GM12878 (cell line): Measurements from ENCODE around the gene CELF3. TPM values are rescaled to one million over a fixed set of nuclear protein-coding genes. Genes with fewer than 3 reads are reported as not detected.

ENCODE experiments used
- ATAC-seq: fragments of 200-7000 bp; cut with Tn5 transposase; 3 replicates; pipeline ENCODE4 v1.9.1; 2020; ENCODE audit warnings: mild to moderate bottlenecking, moderate library complexity
- BruUV-seq: library from RNA; stranded (reverse); fragments of 400-500 nt; replicated peaks from 2 replicates; lab custom pipeline; 2021; lab: Mats Ljungman, UMichigan
- CTCF ChIA-PET: fragments of 300-600 bp; sonication (Branson Sonifier 250); formaldehyde crosslinking; extraction: SDS; loops from one replicate; lab custom pipeline; 2021; ENCODE audit warnings: inconsistent platforms; lab: Yijun Ruan, JAX
- POLR2A ChIA-PET: fragments of 350-600 bp; formaldehyde crosslinking; extraction: SDS; loops from one replicate; lab custom pipeline; 2021; ENCODE audit warnings: inconsistent platforms; lab: Charles Lee
- RAD21 ChIA-PET: fragments of 300-600 bp; sonication (Branson Sonifier 250); formaldehyde crosslinking; loops from one replicate; lab custom pipeline; 2023; ENCODE audit warnings: antibody characterized with exemption; ENCODE audit not compliant: unreplicated experiment; lab: Charles Lee
- SMC1A ChIA-PET: fragments of 300-600 bp; sonication (Branson Sonifier 250); formaldehyde crosslinking; loops from one replicate; lab custom pipeline; 2023; ENCODE audit not compliant: unreplicated experiment, uncharacterized antibody; lab: Charles Lee
- DNase-seq: peaks from one replicate; pipeline ENCODE4 v3.0.0-alpha.2; 2011; ENCODE audit warnings: low read depth, low spot score
- FAIRE-seq: peaks from 3 replicates; lab custom pipeline; 2011; peaks lifted over from hg19 to GRCh38; lab: Jason Lieb, UNC
- H2AFZ ChIP-seq: 2 replicates; pipeline ENCODE4 v1.6.0; 2011; ENCODE audit warnings: low read depth, low read length, control low read depth; ENCODE audit not compliant: control insufficient read depth
- H3K27ac ChIP-seq: 2 replicates; pipeline ENCODE4 v1.5.1; 2011; ENCODE audit warnings: control low read depth; ENCODE audit not compliant: control insufficient read depth, insufficient read depth
- H3K27me3 ChIP-seq, 2 experiments: replicated peaks in 1 of 2; 2 replicates each; pipeline versions ENCODE4 v1.6.0 to v1.6.1; 2011; ENCODE audit warnings: low read length in 1 of 2; ENCODE audit not compliant: control insufficient read depth in 2 of 2, insufficient read depth in 2 of 2
- H3K36me3 ChIP-seq, 2 experiments: 2 replicates each; pipeline ENCODE4 v1.5.1; 2011; ENCODE audit warnings: low read length in 1 of 2; ENCODE audit not compliant: control insufficient read depth in 2 of 2, insufficient read depth in 2 of 2
- H3K4me1 ChIP-seq: 2 replicates; pipeline ENCODE4 v1.6.1; 2011; ENCODE audit warnings: mild to moderate bottlenecking, low read length, moderate library complexity, mixed read lengths; ENCODE audit not compliant: control insufficient read depth, insufficient read depth
- H3K4me2 ChIP-seq: 2 replicates; pipeline ENCODE4 v1.6.0; 2011; ENCODE audit warnings: control low read depth; ENCODE audit not compliant: control insufficient read depth, insufficient read depth
- H3K4me3 ChIP-seq: fragments of 200-600 bp; sonication (generic); 2 replicates; pipeline ENCODE4 v1.5.1; 2016
- H3K79me2 ChIP-seq: 2 replicates; pipeline ENCODE4 v1.6.0; 2011; ENCODE audit warnings: low read length; ENCODE audit not compliant: control insufficient read depth, insufficient read depth
- H3K9ac ChIP-seq: 2 replicates; pipeline ENCODE4 v1.8.0; 2011; ENCODE audit warnings: low read length, control low read depth, mixed read lengths; ENCODE audit not compliant: control insufficient read depth, insufficient read depth
- H3K9me3 ChIP-seq: replicated peaks from 3 replicates; pipeline ENCODE4 v1.5.1; 2011; ENCODE audit warnings: mild to moderate bottlenecking, low read length; ENCODE audit not compliant: control insufficient read depth, insufficient read depth
- H4K20me1 ChIP-seq: 2 replicates; pipeline ENCODE4 v1.6.0; 2011; ENCODE audit not compliant: control insufficient read depth, insufficient read depth
- ATF3 ChIP-seq: IDR thresholded peaks from 2 replicates; pipeline ENCODE4 v1.6.1; 2011; ENCODE audit warnings: low read depth, mild to moderate bottlenecking, low read length, moderate library complexity, borderline replicate concordance; ENCODE audit errors: extremely low read depth
- BACH1 ChIP-seq: fragments of 450-650 bp; IDR thresholded peaks from 2 replicates; pipeline ENCODE4 v1.6.1; 2017; ENCODE audit warnings: mild to moderate bottlenecking, borderline replicate concordance
- CBX5 ChIP-seq: sonication (generic); IDR thresholded peaks from 2 replicates; pipeline ENCODE4 v1.6.1; 2016; ENCODE audit warnings: low read depth, moderate library complexity, mild to moderate bottlenecking, inconsistent platforms
- FOS ChIP-seq: IDR thresholded peaks from 3 replicates; pipeline ENCODE4 v1.6.1; 2011; ENCODE audit warnings: borderline replicate concordance; ENCODE audit not compliant: insufficient read length; ENCODE audit errors: extremely low read depth
- LARP7 ChIP-seq: fragments of 450-650 bp; IDR thresholded peaks from 2 replicates; pipeline ENCODE4 v1.6.1; 2017; ENCODE audit warnings: mild to moderate bottlenecking
- MTA3 ChIP-seq: IDR thresholded peaks from 2 replicates; pipeline ENCODE4 v1.6.1; 2012; ENCODE audit warnings: low read length, inconsistent platforms, borderline replicate concordance
- SMC3 ChIP-seq: IDR thresholded peaks from 2 replicates; pipeline ENCODE4 v1.6.1; 2011; ENCODE audit warnings: low read length, improper control_type of control experiment, borderline replicate concordance
- ZZZ3 ChIP-seq: IDR thresholded peaks from 2 replicates; pipeline ENCODE4 v1.6.1; 2011; ENCODE audit warnings: low read depth; ENCODE audit not compliant: control insufficient read depth, insufficient read length
- WGBS: methylation state at CpG from one replicate; pipeline ENCODE4 v1.1.6; 2016; ENCODE audit warnings: low lambda C conversion rate; ENCODE audit not compliant: insufficient replicate concordance, insufficient coverage; ENCODE audit errors: missing lambda C conversion rate; 5-methylcytosine and 5-hydroxymethylcytosine counted together
- in situ Hi-C: fragments of 300-500 bp; cut with MboI; formaldehyde crosslinking; loops from 9 replicates; pipeline ENCODE4 v1.14.3; 2018; ENCODE audit warnings: mixed read lengths
- intact Hi-C: fragments of 100-400 bp; cut with micrococcal nuclease; formaldehyde crosslinking; loops from one replicate; pipeline ENCODE4 v1.14.2; 2022; ENCODE audit not compliant: unreplicated experiment
- polyA plus RNA-seq, 11 experiments: library from polyadenylated mRNA; depleted of rRNA in 4 of 11; unstranded in 6 of 11; stranded (reverse) in 5 of 11; fragments of >200 nt; fragmentation: Nextera tagmentation in 4 of 11; fragmentation: Illumina TruSeq in 1 of 11; extraction: Ambion mirVana in 4 of 11; extraction: Trizol in 1 of 11; gene quantifications; 1 replicate in 1 of 11; 2 replicates in 10 of 11; pipeline versions ENCODE4 v1.2.1 to v1.2.3, GENCODE V29; 2011 to 2016; ENCODE audit warnings: inconsistent platforms in 2 of 11, missing spikeins in 2 of 11, low read depth in 1 of 11
- small RNA-seq: library from RNA; depleted of rRNA; stranded (forward); fragments of <200 nt; gene quantifications from one replicate; pipeline ENCODE3, GENCODE V24; 2014
- total RNA-seq, 4 experiments: library from RNA; depleted of rRNA in 3 of 4; stranded (reverse); fragments of >200 nt in 3 of 4; fragmentation: Illumina TruSeq in 1 of 4; extraction: Trizol in 1 of 4; gene quantifications; 2 replicates each; pipeline versions ENCODE4 v1.2.1 to v1.2.3, GENCODE V29; 2013 to 2021

Gene CELF3
- total and polyA plus RNA-seq, 10 of the 15 experiments (the other 5 are each of a cell fraction or from before 2014, with no cell fraction given): 0.09 TPM; not detected in 9

GRCh38 chr1:151653397-151653796 is 63.2 kb downstream of the CELF3 start:
- WGBS: 100% methylated on average over 1 of the region's 1 CpG
- FAIRE-seq (no peak), ATAC-seq (no peak), DNase-seq (no peak)
- SMC1A ChIA-PET: no interaction called here
- Histone ChIP-seq H3K4me3 (no peak overlapping the region), H3K9me3 (no peaks in the 10 kb centered on the region), H3K4me1 (0 out of 2 replicates have a peak, but pooled peaks cover 3% of the 10 kb centered on the region), H2AFZ (no peak overlapping the region), H3K4me2 (no peak overlapping the region), H3K9ac (no peak overlapping the region), H4K20me1 (no peaks in the 10 kb centered on the region), H3K27me3 (no peaks in the 10 kb centered on the region), H3K79me2 (no peaks in the 10 kb centered on the region), H3K36me3 (peaks cover 0 to 5% of the 10 kb centered on the region in 2 experiments; a peak in 1 of 4 replicates), H3K27ac (no peak overlapping the region)
- intact Hi-C loops: no loop called here
- BruUV-seq: no TSS peak
- CTCF ChIA-PET: interaction anchor here (0.7 kb wide), 1 partner anchor 118 kb away, joined by 3 read pairs; no protein-coding TSS in a partner anchor
- RAD21 ChIA-PET: no interaction called here
- TF ChIP-seq BACH1 (no peak), LARP7 (no peak), MTA3 (no peak), ATF3 (no peak), CBX5 (no peak), ZZZ3 (no peak), SMC3 (no peak), FOS (no peak)
- TF ChIP-seq, all 136 proteins: peak for 0
- POLR2A ChIA-PET: interaction anchor here (0.6 to 0.7 kb wide), 3 partner anchors 30 to 184 kb away, joined by 3 to 6 read pairs (median 4); no protein-coding TSS in a partner anchor
- in situ Hi-C loops: no loop called here

Small RNAs within 50 kb of the gene (small RNA-seq; reads per million reads assigned to genes)
- gene RNU6-662P: not detected

Other genes starting within 250 kb of the CELF3 start
Only the 7 nearest of the 11 such genes appear.
- gene SNX27, start 104.8 kb downstream of the CELF3 start, total RNA-seq (2014; rRNA removed): 12.5 and 13.5 TPM in 2 replicates
- 12.4 and 12.9 TPM in 2 replicates for gene SNX27, start 104.8 kb downstream of the CELF3 start, total RNA-seq (2014; rRNA removed; fragmentation: Illumina TruSeq; extraction: Trizol)
- gene SNX27, start 104.8 kb downstream of the CELF3 start, total RNA-seq (2021): 20.8 and 21.8 TPM in 2 replicates
- 12.5 and 15.1 TPM in 2 replicates for gene SNX27, start 104.8 kb downstream of the CELF3 start, polyA plus RNA-seq (2011; rRNA removed)
- gene SNX27, start 104.8 kb downstream of the CELF3 start, polyA plus RNA-seq (2014; fragmentation: Illumina TruSeq; extraction: Trizol): 8.4 and 9.8 TPM in 2 replicates
- 1 to 10 TPM; 3.8 to 3.9 TPM for gene SNX27, start 104.8 kb downstream of the CELF3 start, polyA plus RNA-seq (2014; fragmentation: Nextera tagmentation; extraction: Ambion mirVana)
- gene SNX27, start 104.8 kb downstream of the CELF3 start, polyA plus RNA-seq (2014; rRNA removed): 9.0 and 10.0 TPM in 2 replicates
- gene SNX27, start 104.8 kb downstream of the CELF3 start, polyA plus RNA-seq (2016; fragmentation: Nextera tagmentation; extraction: Ambion mirVana): 10 to 100 TPM; 18.5 to 20.0 TPM
- not detected in 2 replicates for gene RIIAD1, start 4.7 kb upstream of the CELF3 start, total RNA-seq (2014; rRNA removed)
- not detected in 2 replicates for gene RIIAD1, start 4.7 kb upstream of the CELF3 start, total RNA-seq (2014; rRNA removed; fragmentation: Illumina TruSeq; extraction: Trizol)
- gene RIIAD1, start 4.7 kb upstream of the CELF3 start, total RNA-seq (2021): not detected in 2 replicates
- not detected in 2 replicates for gene RIIAD1, start 4.7 kb upstream of the CELF3 start, polyA plus RNA-seq (2011; rRNA removed)
- not detected in 2 replicates for gene RIIAD1, start 4.7 kb upstream of the CELF3 start, polyA plus RNA-seq (2014; fragmentation: Illumina TruSeq; extraction: Trizol)
- gene RIIAD1, start 4.7 kb upstream of the CELF3 start, polyA plus RNA-seq (2014; fragmentation: Nextera tagmentation; extraction: Ambion mirVana): not detected
- gene RIIAD1, start 4.7 kb upstream of the CELF3 start, polyA plus RNA-seq (2014; rRNA removed): not detected in 2 replicates
- gene RIIAD1, start 4.7 kb upstream of the CELF3 start, polyA plus RNA-seq (2016; fragmentation: Nextera tagmentation; extraction: Ambion mirVana): not detected
- gene MRPL9, start 46.7 kb upstream of the CELF3 start, total RNA-seq (2014; rRNA removed): 109 and 139 TPM in 2 replicates
- gene MRPL9, start 46.7 kb upstream of the CELF3 start, total RNA-seq (2014; rRNA removed; fragmentation: Illumina TruSeq; extraction: Trizol): 107 and 116 TPM in 2 replicates
- 89.5 and 103 TPM in 2 replicates for gene MRPL9, start 46.7 kb upstream of the CELF3 start, total RNA-seq (2021)
- 124 and 147 TPM in 2 replicates for gene MRPL9, start 46.7 kb upstream of the CELF3 start, polyA plus RNA-seq (2011; rRNA removed)
- 103 and 111 TPM in 2 replicates for gene MRPL9, start 46.7 kb upstream of the CELF3 start, polyA plus RNA-seq (2014; fragmentation: Illumina TruSeq; extraction: Trizol)
- gene MRPL9, start 46.7 kb upstream of the CELF3 start, polyA plus RNA-seq (2014; fragmentation: Nextera tagmentation; extraction: Ambion mirVana): 10 to 100 TPM; 35.7 to 66.7 TPM
- 87.2 and 91.7 TPM in 2 replicates for gene MRPL9, start 46.7 kb upstream of the CELF3 start, polyA plus RNA-seq (2014; rRNA removed)
- gene MRPL9, start 46.7 kb upstream of the CELF3 start, polyA plus RNA-seq (2016; fragmentation: Nextera tagmentation; extraction: Ambion mirVana): 100 to 1,000 TPM; 133 to 161 TPM
- 2.4 and 4.3 TPM in 2 replicates for gene TDRKH, start 73.7 kb upstream of the CELF3 start, total RNA-seq (2014; rRNA removed)
- gene TDRKH, start 73.7 kb upstream of the CELF3 start, total RNA-seq (2014; rRNA removed; fragmentation: Illumina TruSeq; extraction: Trizol): 2.9 and 3.5 TPM in 2 replicates
- 3.6 and 5.1 TPM in 2 replicates for gene TDRKH, start 73.7 kb upstream of the CELF3 start, total RNA-seq (2021)
- 1.5 and 1.8 TPM in 2 replicates for gene TDRKH, start 73.7 kb upstream of the CELF3 start, polyA plus RNA-seq (2011; rRNA removed)
- 3.9 and 4.3 TPM in 2 replicates for gene TDRKH, start 73.7 kb upstream of the CELF3 start, polyA plus RNA-seq (2014; fragmentation: Illumina TruSeq; extraction: Trizol)
- 1 to 10 TPM; 1.3 to 1.6 TPM for gene TDRKH, start 73.7 kb upstream of the CELF3 start, polyA plus RNA-seq (2014; fragmentation: Nextera tagmentation; extraction: Ambion mirVana)
- 2.8 and 3.0 TPM in 2 replicates for gene TDRKH, start 73.7 kb upstream of the CELF3 start, polyA plus RNA-seq (2014; rRNA removed)
- gene TDRKH, start 73.7 kb upstream of the CELF3 start, polyA plus RNA-seq (2016; fragmentation: Nextera tagmentation; extraction: Ambion mirVana): 1 to 10 TPM; 8.3 to 8.4 TPM
- gene LINGO4, start 88.6 kb upstream of the CELF3 start, total RNA-seq (2014; rRNA removed): not detected in 2 replicates
- gene LINGO4, start 88.6 kb upstream of the CELF3 start, total RNA-seq (2014; rRNA removed; fragmentation: Illumina TruSeq; extraction: Trizol): not detected in 2 replicates
- not detected in 2 replicates for gene LINGO4, start 88.6 kb upstream of the CELF3 start, total RNA-seq (2021)
- not detected in 2 replicates for gene LINGO4, start 88.6 kb upstream of the CELF3 start, polyA plus RNA-seq (2011; rRNA removed)
- not detected in 2 replicates for gene LINGO4, start 88.6 kb upstream of the CELF3 start, polyA plus RNA-seq (2014; fragmentation: Illumina TruSeq; extraction: Trizol)
- gene LINGO4, start 88.6 kb upstream of the CELF3 start, polyA plus RNA-seq (2014; fragmentation: Nextera tagmentation; extraction: Ambion mirVana): not detected
- not detected in 2 replicates for gene LINGO4, start 88.6 kb upstream of the CELF3 start, polyA plus RNA-seq (2014; rRNA removed)
- gene LINGO4, start 88.6 kb upstream of the CELF3 start, polyA plus RNA-seq (2016; fragmentation: Nextera tagmentation; extraction: Ambion mirVana): not detected
- gene RORC, start 115.0 kb upstream of the CELF3 start, total RNA-seq (2014; rRNA removed): not detected in 2 replicates
- gene RORC, start 115.0 kb upstream of the CELF3 start, total RNA-seq (2014; rRNA removed; fragmentation: Illumina TruSeq; extraction: Trizol): not detected in 2 replicates
- gene RORC, start 115.0 kb upstream of the CELF3 start, total RNA-seq (2021): 0.05 TPM in 1 of 2 replicates, not detected in the other
- gene RORC, start 115.0 kb upstream of the CELF3 start, polyA plus RNA-seq (2011; rRNA removed): not detected in 2 replicates
- gene RORC, start 115.0 kb upstream of the CELF3 start, polyA plus RNA-seq (2014; fragmentation: Illumina TruSeq; extraction: Trizol): not detected in 2 replicates
- not detected for gene RORC, start 115.0 kb upstream of the CELF3 start, polyA plus RNA-seq (2014; fragmentation: Nextera tagmentation; extraction: Ambion mirVana)
- gene RORC, start 115.0 kb upstream of the CELF3 start, polyA plus RNA-seq (2014; rRNA removed): not detected in 2 replicates
- gene RORC, start 115.0 kb upstream of the CELF3 start, polyA plus RNA-seq (2016; fragmentation: Nextera tagmentation; extraction: Ambion mirVana): not detected
- 0.11 TPM in 1 of 2 replicates, not detected in the other for gene C2CD4D, start 123.0 kb upstream of the CELF3 start, total RNA-seq (2014; rRNA removed)
- gene C2CD4D, start 123.0 kb upstream of the CELF3 start, total RNA-seq (2014; rRNA removed; fragmentation: Illumina TruSeq; extraction: Trizol): not detected in 2 replicates
- gene C2CD4D, start 123.0 kb upstream of the CELF3 start, total RNA-seq (2021): 0.51 and 0.67 TPM in 2 replicates
- 0.04 and 0.16 TPM in 2 replicates for gene C2CD4D, start 123.0 kb upstream of the CELF3 start, polyA plus RNA-seq (2011; rRNA removed)
- not detected in 2 replicates for gene C2CD4D, start 123.0 kb upstream of the CELF3 start, polyA plus RNA-seq (2014; fragmentation: Illumina TruSeq; extraction: Trizol)
- gene C2CD4D, start 123.0 kb upstream of the CELF3 start, polyA plus RNA-seq (2014; fragmentation: Nextera tagmentation; extraction: Ambion mirVana): under 1 TPM in 1 of 2 experiments, not detected in 1; 0.03 TPM
- gene C2CD4D, start 123.0 kb upstream of the CELF3 start, polyA plus RNA-seq (2014; rRNA removed): 0.09 and 0.51 TPM in 2 replicates
- under 1 TPM; 0.09 to 0.27 TPM for gene C2CD4D, start 123.0 kb upstream of the CELF3 start, polyA plus RNA-seq (2016; fragmentation: Nextera tagmentation; extraction: Ambion mirVana)